Measurements from ENCODE around the gene IRAK3. TPM values are rescaled to one million over a fixed set of nuclear protein-coding genes. Genes with fewer than 3 reads are reported as not detected.

The IRAK3 gene
- total and polyA plus RNA-seq, 9 donors = 1.8 to 11.4 (median 7.3) TPM

- WGBS, 3 donors = 90 to 96% (median 96%) methylated on average over 25 to 28 of the region's 28 CpGs
- no peak for DNase-seq
- Histone ChIP-seq H3K27me3 (no peaks in the 10 kb centered on the region), H3K36me3 (no peaks in the 10 kb centered on the region), H3K4me1 (ENCODE audit: insufficient read depth) (peaks cover 2% of the 10 kb centered on the region), H3K4me3 (no peak overlapping the region), H3K27ac (no peak overlapping the region), H3K9me3 (no peaks in the 10 kb centered on the region)
- TF ChIP-seq EP300 (IDR thresholded peaks at IDR 0.05) = no peak
- TF ChIP-seq POLR2A (IDR thresholded peaks at IDR 0.05) = no peak
- TF ChIP-seq CTCF (IDR thresholded peaks at IDR 0.05) = no peak
- intact Hi-C loops (cut with DNase I) = no loop called here
These were observed 28.3 kb upstream of the IRAK3 start for GRCh38 chr12:66160704-66161103.

- H3K27me3 ChIP-seq = no peaks in the 10 kb centered on the region
- peaks cover 1% of the 10 kb centered on the region for H3K4me1 ChIP-seq (ENCODE audit: insufficient read depth)
- H3K9me3 ChIP-seq = no peaks in the 10 kb centered on the region
- no peak overlapping the region for H3K27ac ChIP-seq
- TF ChIP-seq EP300 (IDR thresholded peaks at IDR 0.05) = no peak
- no peak for DNase-seq
- no peak overlapping the region for H3K4me3 ChIP-seq
- intact Hi-C loops (cut with DNase I) = no loop called here
- no peaks in the 10 kb centered on the region for H3K36me3 ChIP-seq
- 38 to 50% (median 43%) methylated on average over 2 of the region's 2 CpGs for whole genome bisulfite sequencing, 3 donors
These were observed 26.3 kb upstream of the IRAK3 start for GRCh38 chr12:66162701-66163100.

DNA sequence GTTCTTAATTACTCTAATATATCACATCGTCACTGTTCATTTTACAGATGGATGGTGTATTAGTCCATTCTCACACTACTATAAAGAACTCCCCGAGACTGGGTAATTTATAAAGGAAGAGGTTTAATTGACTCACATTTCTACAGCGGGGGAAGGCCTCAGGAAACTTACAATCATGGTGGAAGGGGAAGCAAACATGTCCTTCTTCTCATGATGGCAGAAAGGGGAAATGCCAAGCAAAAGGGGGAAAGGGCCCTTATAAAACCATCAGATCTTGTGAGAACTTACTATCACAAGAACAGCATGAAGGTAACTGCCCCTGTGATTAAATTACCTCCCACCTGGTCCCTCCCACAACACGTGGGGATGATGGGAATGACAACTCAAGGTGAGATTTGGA, 25.7 kb upstream of the IRAK3 start:
- TF ChIP-seq POLR2A (IDR thresholded peaks at IDR 0.05) (no peak), EP300 (IDR thresholded peaks at IDR 0.05) (no peak)
- Histone ChIP-seq H3K9me3 (no peaks in the 10 kb centered on the region), H3K27me3 (no peaks in the 10 kb centered on the region), H3K36me3 (no peaks in the 10 kb centered on the region), H3K4me3 (no peak overlapping the region), H3K4me1 (ENCODE audit: insufficient read depth) (peaks cover 2% of the 10 kb centered on the region), H3K27ac (no peak overlapping the region)
- intact Hi-C loops (cut with DNase I) = no loop called here
- WGBS, 3 donors = 59 to 73% (median 70%) methylated on average over 4 of the region's 4 CpGs
- DNase-seq = no peak

DNA sequence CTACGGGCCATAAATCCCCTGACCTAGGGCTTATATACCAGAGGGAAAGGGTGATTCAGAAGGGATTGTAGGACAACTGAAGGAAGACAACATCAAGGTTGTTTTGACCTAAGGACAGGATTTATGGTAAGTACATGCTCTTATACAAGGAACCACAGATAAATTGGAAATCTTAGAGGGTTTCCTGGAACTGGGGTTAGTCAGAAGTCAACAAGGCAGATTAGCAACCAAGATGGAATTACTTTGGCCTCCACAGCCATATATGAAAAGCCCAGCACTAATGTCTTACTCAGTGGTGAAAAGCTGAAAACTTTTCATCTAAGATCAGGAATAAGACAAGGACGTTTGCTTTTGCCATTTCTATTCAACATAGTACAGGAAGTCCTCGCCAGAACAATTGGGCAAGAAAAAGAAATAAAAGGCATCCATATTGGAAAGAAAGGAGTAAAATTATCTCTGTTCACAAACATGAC, 24.6 kb upstream of the IRAK3 start:
- no peak overlapping the region for H3K4me3 ChIP-seq
- H3K27ac ChIP-seq = no peak overlapping the region
- H3K36me3 ChIP-seq = no peaks in the 10 kb centered on the region
- DNase-seq = no peak
- peaks cover 6% of the 10 kb centered on the region for H3K4me1 ChIP-seq (ENCODE audit: insufficient read depth)
- WGBS, 3 donors = 88 to 90% (median 90%) methylated on average over 3 of the region's 3 CpGs
- intact Hi-C loops (cut with DNase I) = no loop called here
- TF ChIP-seq EP300 (IDR thresholded peaks at IDR 0.05) (no peak), POLR2A (IDR thresholded peaks at IDR 0.05) (no peak), CTCF (IDR thresholded peaks at IDR 0.05) (no peak)
- no peaks in the 10 kb centered on the region for H3K27me3 ChIP-seq
- no peaks in the 10 kb centered on the region for H3K9me3 ChIP-seq

GRCh38 chr12:66165141-66165540, 23.9 kb upstream of the IRAK3 start:
- TF ChIP-seq EP300 (IDR thresholded peaks at IDR 0.05) (no peak), POLR2A (IDR thresholded peaks at IDR 0.05) (no peak), CTCF (IDR thresholded peaks at IDR 0.05) (no peak)
- Histone ChIP-seq H3K36me3 (no peaks in the 10 kb centered on the region), H3K4me1 (ENCODE audit: insufficient read depth) (peaks cover 6% of the 10 kb centered on the region), H3K27ac (no peak overlapping the region), H3K27me3 (no peaks in the 10 kb centered on the region), H3K9me3 (no peaks in the 10 kb centered on the region), H3K4me3 (no peak overlapping the region)
- no peak for DNase-seq
- 95 to 98% (median 98%) methylated on average over 2 of the region's 2 CpGs for WGBS, 3 donors
- intact Hi-C loops (cut with DNase I) = no loop called here

Data from ovary (tissue), 9 donors.